OCI-LY3 (cell line): Measurements from ENCODE around the gene KRTAP5-10.

Experiments
- EZH2phosphoT487 ChIP-seq: fragments of 200-600 bp; shearing (Covaris generic); IDR thresholded peaks from 2 replicates; pipeline ENCODE4 v1.6.1; 2018; ENCODE audit warnings: antibody characterized with exemption, mixed run types, low read depth
- TF ChIP-seq, protein P1 (sequence below): fragments of 200-600, 300-600 bp; sonication (generic); IDR thresholded peaks from 2 replicates; pipeline ENCODE4 v1.5.1; 2014; ENCODE audit warnings: antibody characterized with exemption, low read length, low read depth

DNA sequence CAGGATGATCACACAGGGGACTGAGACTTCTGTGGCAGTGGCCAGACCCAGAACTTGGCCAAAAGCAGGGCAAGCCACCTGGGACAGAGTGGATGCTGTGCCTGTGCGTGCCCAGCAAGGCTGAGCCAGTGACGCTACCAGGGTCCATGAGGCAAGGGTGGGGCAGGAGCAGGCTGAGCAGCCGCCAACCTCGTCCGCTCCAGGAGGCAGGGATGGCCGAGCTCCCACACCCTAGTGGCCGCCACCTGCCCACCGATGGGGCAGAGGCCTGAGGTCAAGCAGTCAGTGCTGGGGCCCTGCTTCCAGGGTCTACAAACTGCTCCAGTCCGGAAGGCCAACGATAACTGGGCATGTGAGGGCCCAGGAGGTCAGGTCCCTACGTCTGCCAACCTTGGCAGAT lies 9.9 kb upstream of the KRTAP5-10 start:
- TF ChIP-seq, protein P1, sequence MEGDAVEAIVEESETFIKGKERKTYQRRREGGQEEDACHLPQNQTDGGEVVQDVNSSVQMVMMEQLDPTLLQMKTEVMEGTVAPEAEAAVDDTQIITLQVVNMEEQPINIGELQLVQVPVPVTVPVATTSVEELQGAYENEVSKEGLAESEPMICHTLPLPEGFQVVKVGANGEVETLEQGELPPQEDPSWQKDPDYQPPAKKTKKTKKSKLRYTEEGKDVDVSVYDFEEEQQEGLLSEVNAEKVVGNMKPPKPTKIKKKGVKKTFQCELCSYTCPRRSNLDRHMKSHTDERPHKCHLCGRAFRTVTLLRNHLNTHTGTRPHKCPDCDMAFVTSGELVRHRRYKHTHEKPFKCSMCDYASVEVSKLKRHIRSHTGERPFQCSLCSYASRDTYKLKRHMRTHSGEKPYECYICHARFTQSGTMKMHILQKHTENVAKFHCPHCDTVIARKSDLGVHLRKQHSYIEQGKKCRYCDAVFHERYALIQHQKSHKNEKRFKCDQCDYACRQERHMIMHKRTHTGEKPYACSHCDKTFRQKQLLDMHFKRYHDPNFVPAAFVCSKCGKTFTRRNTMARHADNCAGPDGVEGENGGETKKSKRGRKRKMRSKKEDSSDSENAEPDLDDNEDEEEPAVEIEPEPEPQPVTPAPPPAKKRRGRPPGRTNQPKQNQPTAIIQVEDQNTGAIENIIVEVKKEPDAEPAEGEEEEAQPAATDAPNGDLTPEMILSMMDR, result no peak
- no peak for TF ChIP-seq EZH2phosphoT487
